HFFc6 (cell line): ENCODE data around the gene ST6GAL1. TPM values are rescaled to one million over a fixed set of nuclear protein-coding genes. Genes with fewer than 3 reads are reported as not detected.
"Not testable (repeated sequence)": the region's sequence is repeated elsewhere in the genome, so short reads cannot be mapped to it uniquely, and the experiment has no call there.

Experiments
- DNase-seq: peaks from one replicate; pipeline ENCODE4 v3.0.0-alpha.2; 2018
- H3K27ac Mint-ChIP-seq: 2 replicates; pipeline ENCODE4 v1.8.0; 2020; ENCODE audit warnings: mild to moderate bottlenecking, mixed read lengths
- H3K27me3 Mint-ChIP-seq: 2 replicates; pipeline ENCODE4 v1.8.0; 2021; ENCODE audit warnings: mild to moderate bottlenecking, moderate library complexity, mixed read lengths; ENCODE audit not compliant: insufficient read depth
- H3K36me3 Mint-ChIP-seq: 2 replicates; pipeline ENCODE4 v1.8.0; 2021; ENCODE audit warnings: low read depth, mixed read lengths
- H3K4me1 Mint-ChIP-seq: 2 replicates; pipeline ENCODE4 v1.8.0; 2020; ENCODE audit warnings: low read depth, mixed read lengths
- H3K4me3 Mint-ChIP-seq: 2 replicates; pipeline ENCODE4 v1.8.0; 2020; ENCODE audit warnings: mild to moderate bottlenecking, moderate library complexity, mixed read lengths
- H3K9me3 Mint-ChIP-seq: 2 replicates; pipeline ENCODE4 v1.8.0; 2020; ENCODE audit warnings: mild to moderate bottlenecking, mixed read lengths
- total RNA-seq, 6 experiments: library from RNA; stranded (reverse); fragmentation: NEBNext Ultra II Directional; extraction: Animal tissue kit (Norgen Biotek cat#: 25700); gene quantifications; 2 replicates in 1 of 6; 3 replicates in 5 of 6; pipeline ENCODE4 v1.2.3, GENCODE V29; 2021
- TF ChIP-seq, protein P1 (sequence below): fragments of 200-600 bp; sonication (generic); IDR thresholded peaks from 2 replicates; pipeline ENCODE4 v1.5.0; 2021; ENCODE audit warnings: antibody characterized with exemption, mild to moderate bottlenecking

Gene ST6GAL1
- total RNA-seq, 6 experiments from 2014 or later, result 0.88 to 2.6 (median 1.9) TPM

- no peak overlapping the region for H3K4me3 Mint-ChIP-seq
- H3K9me3 Mint-ChIP-seq, result no peaks in the 10 kb centered on the region
- TF ChIP-seq, protein P1, sequence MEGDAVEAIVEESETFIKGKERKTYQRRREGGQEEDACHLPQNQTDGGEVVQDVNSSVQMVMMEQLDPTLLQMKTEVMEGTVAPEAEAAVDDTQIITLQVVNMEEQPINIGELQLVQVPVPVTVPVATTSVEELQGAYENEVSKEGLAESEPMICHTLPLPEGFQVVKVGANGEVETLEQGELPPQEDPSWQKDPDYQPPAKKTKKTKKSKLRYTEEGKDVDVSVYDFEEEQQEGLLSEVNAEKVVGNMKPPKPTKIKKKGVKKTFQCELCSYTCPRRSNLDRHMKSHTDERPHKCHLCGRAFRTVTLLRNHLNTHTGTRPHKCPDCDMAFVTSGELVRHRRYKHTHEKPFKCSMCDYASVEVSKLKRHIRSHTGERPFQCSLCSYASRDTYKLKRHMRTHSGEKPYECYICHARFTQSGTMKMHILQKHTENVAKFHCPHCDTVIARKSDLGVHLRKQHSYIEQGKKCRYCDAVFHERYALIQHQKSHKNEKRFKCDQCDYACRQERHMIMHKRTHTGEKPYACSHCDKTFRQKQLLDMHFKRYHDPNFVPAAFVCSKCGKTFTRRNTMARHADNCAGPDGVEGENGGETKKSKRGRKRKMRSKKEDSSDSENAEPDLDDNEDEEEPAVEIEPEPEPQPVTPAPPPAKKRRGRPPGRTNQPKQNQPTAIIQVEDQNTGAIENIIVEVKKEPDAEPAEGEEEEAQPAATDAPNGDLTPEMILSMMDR, result no peak
- H3K27me3 Mint-ChIP-seq, result peaks cover 18% of the 10 kb centered on the region
- no peak for DNase-seq
- no peak overlapping the region for H3K27ac Mint-ChIP-seq
- no peaks in the 10 kb centered on the region for H3K36me3 Mint-ChIP-seq
- H3K4me1 Mint-ChIP-seq, result peaks cover 26% of the 10 kb centered on the region
Observed at GRCh38 chr3:186886202-186886981, 43.9 kb upstream of the ST6GAL1 start.

GRCh38 chr3:186887507-186887938, 42.8 kb upstream of the ST6GAL1 start:
- H3K27ac Mint-ChIP-seq, H3K36me3 Mint-ChIP-seq, H3K9me3 Mint-ChIP-seq, H3K4me3 Mint-ChIP-seq, DNase-seq: not testable (repeated sequence)
- Mint-ChIP-seq H3K4me1 (peaks cover 15% of the 10 kb centered on the region), H3K27me3 (peaks cover 18% of the 10 kb centered on the region)

GRCh38 chr3:186888569-186888968, 41.8 kb upstream of the ST6GAL1 start:
- H3K4me1 Mint-ChIP-seq, result peaks cover 5% of the 10 kb centered on the region

DNA sequence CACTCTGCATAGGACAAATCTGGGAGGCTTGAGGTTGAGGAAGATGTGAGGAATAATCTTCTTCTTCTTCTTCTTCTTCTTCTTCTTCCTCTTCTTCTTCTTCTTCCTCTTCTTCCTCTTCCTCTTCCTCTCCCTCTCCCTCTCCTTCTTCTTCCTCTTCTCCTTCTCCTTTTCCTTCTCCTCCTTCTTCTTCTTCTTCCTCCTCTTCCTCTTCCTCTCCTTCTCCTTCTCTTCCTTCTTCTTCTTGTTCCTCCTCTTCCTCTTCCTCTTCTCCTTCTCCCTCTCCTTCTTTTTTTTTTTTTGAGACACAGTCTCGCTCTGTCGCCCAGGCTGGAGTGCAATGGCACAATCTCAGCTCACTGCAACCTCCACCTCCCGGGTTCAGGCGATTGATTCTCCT, 40.6 kb upstream of the ST6GAL1 start:
- H3K36me3 Mint-ChIP-seq, H3K27ac Mint-ChIP-seq, DNase-seq, H3K4me3 Mint-ChIP-seq, H3K4me1 Mint-ChIP-seq, H3K9me3 Mint-ChIP-seq: not testable (repeated sequence)
- H3K27me3 Mint-ChIP-seq, result peaks cover 22% of the 10 kb centered on the region

More at GRCh38 chr3:186888569-186888968, 41.8 kb upstream of the ST6GAL1 start:
- no peak for DNase-seq
- Mint-ChIP-seq H3K4me3 (no peak overlapping the region), H3K27me3 (peaks cover 18% of the 10 kb centered on the region), H3K27ac (no peak overlapping the region), H3K36me3 (no peaks in the 10 kb centered on the region), H3K9me3 (no peaks in the 10 kb centered on the region)
- TF ChIP-seq, protein P1, result no peak

DNA sequence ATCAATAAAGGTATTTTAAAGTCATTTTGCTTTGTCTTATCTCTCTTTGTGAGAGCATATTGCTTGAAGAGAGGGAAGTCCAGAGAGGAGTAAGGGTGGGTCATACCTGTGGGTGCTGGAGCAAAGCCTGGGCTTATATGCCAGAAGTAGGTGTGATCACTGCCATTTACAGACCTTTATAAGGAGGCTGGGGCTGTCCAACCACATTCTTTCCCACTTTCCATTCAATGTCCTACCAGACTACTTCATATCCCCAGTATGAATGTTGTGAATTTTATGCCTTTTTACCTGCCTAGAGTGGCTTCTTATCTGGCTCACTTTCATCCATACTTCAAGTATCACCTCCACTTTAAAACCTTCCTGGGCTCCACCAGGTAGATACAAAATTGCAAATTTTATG, 39.4 kb upstream of the ST6GAL1 start:
- Mint-ChIP-seq H3K27ac (no peak overlapping the region), H3K4me1 (no peaks in the 10 kb centered on the region), H3K36me3 (no peaks in the 10 kb centered on the region), H3K27me3 (peaks cover 23% of the 10 kb centered on the region), H3K4me3 (no peak overlapping the region), H3K9me3 (no peaks in the 10 kb centered on the region)
- TF ChIP-seq, protein P1, result no peak
- DNase-seq, result no peak

DNA sequence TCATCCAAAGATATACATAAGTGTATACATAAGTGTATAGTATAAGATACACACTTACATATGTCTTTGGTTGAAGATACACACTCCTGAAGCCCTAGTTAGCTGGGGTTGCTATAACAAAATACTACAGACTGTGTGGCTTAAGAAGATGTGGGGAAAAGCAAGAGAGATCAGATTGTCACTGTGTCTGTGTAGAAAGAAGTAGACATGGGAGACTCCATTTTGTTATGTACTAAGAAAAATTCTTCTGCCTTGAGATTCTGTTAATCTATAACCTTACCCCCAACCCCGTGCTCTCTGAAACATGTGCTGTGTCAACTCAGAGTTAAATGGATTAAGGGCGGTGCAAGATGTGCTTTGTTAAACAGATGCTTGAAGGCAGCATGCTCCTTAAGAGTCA, 37.3 kb upstream of the ST6GAL1 start:
- not testable (repeated sequence) for H3K9me3 Mint-ChIP-seq, DNase-seq, H3K4me1 Mint-ChIP-seq, H3K27ac Mint-ChIP-seq, H3K4me3 Mint-ChIP-seq, H3K36me3 Mint-ChIP-seq
- peaks cover 21% of the 10 kb centered on the region for H3K27me3 Mint-ChIP-seq

DNA sequence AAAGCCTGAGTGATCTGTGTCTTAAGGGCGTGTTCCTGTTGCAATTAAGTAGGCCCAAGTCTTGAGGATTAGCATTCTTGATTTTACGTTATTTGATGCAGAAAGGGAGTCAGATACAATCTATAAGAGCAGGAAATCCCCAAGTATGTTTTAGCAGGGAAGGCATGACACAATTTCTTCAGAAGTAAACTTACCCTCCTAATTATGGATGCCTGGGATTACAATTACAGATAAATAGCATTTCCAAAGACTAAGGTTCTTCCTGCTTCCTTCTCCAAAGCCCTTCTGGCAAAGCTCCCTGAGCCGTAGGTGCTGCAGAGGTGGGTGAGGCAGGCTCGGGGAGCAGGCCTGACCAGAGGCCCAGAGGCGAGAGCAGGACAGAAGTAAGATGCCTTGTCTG, 34.9 kb upstream of the ST6GAL1 start:
- TF ChIP-seq, protein P1, result no peak
- Mint-ChIP-seq H3K36me3 (no peaks in the 10 kb centered on the region), H3K9me3 (no peaks in the 10 kb centered on the region), H3K27ac (no peak overlapping the region), H3K4me1 (no peaks in the 10 kb centered on the region), H3K27me3 (peaks cover 11% of the 10 kb centered on the region), H3K4me3 (no peak overlapping the region)
- no peak for DNase-seq
